Measurements from ENCODE around the gene CTNNA1. TPM values are rescaled to one million over a fixed set of nuclear protein-coding genes. Genes with fewer than 3 reads are reported as not detected.
"Not testable (repeated sequence)": the region's sequence is repeated elsewhere in the genome, so short reads cannot be mapped to it uniquely, and the experiment has no call there.

The CTNNA1 gene
- total RNA-seq, 3 donors from 2014 or later (not counting 1 experiment from before 2014, with no cell fraction given), result 34.4 to 53.0 (median 49.8) TPM

- Mint-ChIP-seq H3K36me3 (no peaks in the 10 kb centered on the region), H3K9me3 (peaks cover 0 to 4% of the 10 kb centered on the region in 2 donors), H3K27ac (no peak overlapping the region), H3K27me3 (ENCODE audit: low read depth in 2 of 2) (peaks cover 0 to 4% of the 10 kb centered on the region in 2 donors), H3K4me1 (peaks cover 16 to 24% of the 10 kb centered on the region in 2 donors), H3K4me3 (no peak overlapping the region)
- no peak for TF ChIP-seq CTCF (IDR thresholded peaks at IDR 0.05)
- intact Hi-C loops (cut with micrococcal nuclease), result no loop called here
- DNase-seq (no peak), ATAC-seq (no peak)
- no peaks in the 10 kb centered on the region for H3K9me3 ChIP-seq (ENCODE audit: control insufficient read depth, insufficient read depth, low read length)
- no peaks in the 10 kb centered on the region for H3K27me3 ChIP-seq (ENCODE audit: control insufficient read depth, insufficient read depth, low read length)
- H3K4me3 ChIP-seq (ENCODE audit: low read length), result no peak overlapping the region
- no peaks in the 10 kb centered on the region for H3K36me3 ChIP-seq (ENCODE audit: control insufficient read depth, insufficient read depth, low read length)
- no peaks in the 10 kb centered on the region for H3K4me1 ChIP-seq (ENCODE audit: control insufficient read depth, insufficient read depth, low read length)
- H3K27ac ChIP-seq (ENCODE audit: low read length), result no peak overlapping the region
These were observed 51.9 kb downstream of the CTNNA1 start for GRCh38 chr5:138805096-138805495.

DNA sequence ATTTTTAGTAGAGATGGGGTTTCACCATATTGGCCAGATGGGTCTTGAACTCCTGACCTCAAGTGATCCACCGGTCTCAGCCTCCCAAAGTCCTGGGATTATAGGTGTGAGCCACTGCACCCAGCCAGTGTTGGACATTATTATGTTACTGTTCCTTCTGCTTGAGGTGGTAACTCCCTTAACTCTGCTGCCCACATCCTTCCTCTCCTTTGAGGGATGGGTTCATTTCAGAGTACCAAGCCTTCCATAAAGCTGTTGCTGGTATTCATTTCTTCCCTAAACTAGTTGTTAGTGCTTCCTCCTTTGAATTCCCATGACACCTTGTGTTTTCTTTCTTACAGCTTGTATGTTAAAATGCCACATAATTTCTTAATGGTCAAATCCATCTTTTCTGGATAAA, 54.0 kb downstream of the CTNNA1 start:
- Mint-ChIP-seq H3K27ac (no peak overlapping the region), H3K4me1 (peaks cover 16 to 24% of the 10 kb centered on the region in 2 donors), H3K27me3 (ENCODE audit: low read depth in 2 of 2) (peaks cover 0 to 4% of the 10 kb centered on the region in 2 donors), H3K9me3 (peaks cover 0 to 4% of the 10 kb centered on the region in 2 donors), H3K36me3 (no peaks in the 10 kb centered on the region), H3K4me3 (no peak overlapping the region)
- Histone ChIP-seq H3K9me3 (ENCODE audit: control insufficient read depth, insufficient read depth, low read length) (no peaks in the 10 kb centered on the region), H3K36me3 (ENCODE audit: control insufficient read depth, insufficient read depth, low read length) (no peaks in the 10 kb centered on the region), H3K27me3 (ENCODE audit: control insufficient read depth, insufficient read depth, low read length) (no peaks in the 10 kb centered on the region), H3K27ac (ENCODE audit: low read length) (no peak overlapping the region), H3K4me1 (ENCODE audit: control insufficient read depth, insufficient read depth, low read length) (no peaks in the 10 kb centered on the region), H3K4me3 (ENCODE audit: low read length) (no peak overlapping the region)
- TF ChIP-seq CTCF (IDR thresholded peaks at IDR 0.05), result no peak
- no peak for ATAC-seq
- no peak for DNase-seq
- 22% methylated on average over 1 of the region's 1 CpG for WGBS (ENCODE audit: insufficient coverage)
- intact Hi-C loops (cut with micrococcal nuclease), result no loop called here

- DNase-seq (no peak), ATAC-seq (no peak)
- Histone ChIP-seq H3K4me3 (ENCODE audit: low read length) (no peak overlapping the region), H3K36me3 (ENCODE audit: control insufficient read depth, insufficient read depth, low read length) (peaks cover 2% of the 10 kb centered on the region), H3K27me3 (ENCODE audit: control insufficient read depth, insufficient read depth, low read length) (no peaks in the 10 kb centered on the region), H3K9me3 (ENCODE audit: control insufficient read depth, insufficient read depth, low read length) (no peaks in the 10 kb centered on the region), H3K27ac (ENCODE audit: low read length) (no peak overlapping the region), H3K4me1 (ENCODE audit: control insufficient read depth, insufficient read depth, low read length) (no peaks in the 10 kb centered on the region)
- TF ChIP-seq CTCF (IDR thresholded peaks at IDR 0.05), result no peak
- Mint-ChIP-seq H3K9me3 (peaks cover 0 to 4% of the 10 kb centered on the region in 2 donors), H3K27ac (no peak overlapping the region), H3K36me3 (no peaks in the 10 kb centered on the region), H3K4me1 (peaks cover 10 to 20% of the 10 kb centered on the region in 2 donors), H3K27me3 (ENCODE audit: low read depth in 2 of 2) (peaks cover 0 to 4% of the 10 kb centered on the region in 2 donors), H3K4me3 (no peak overlapping the region)
- intact Hi-C loops (cut with micrococcal nuclease), result no loop called here
These were observed 56.2 kb downstream of the CTNNA1 start for GRCh38 chr5:138809391-138809790.

GRCh38 chr5:138810861-138811260, 57.6 kb downstream of the CTNNA1 start:
- 98% methylated on average over 18 of the region's 35 CpGs for WGBS (ENCODE audit: insufficient coverage)
- H3K4me3 Mint-ChIP-seq; H3K27ac Mint-ChIP-seq; H3K9me3 ChIP-seq (ENCODE audit: control insufficient read depth, insufficient read depth, low read length); ATAC-seq; H3K27me3 ChIP-seq (ENCODE audit: control insufficient read depth, insufficient read depth, low read length); DNase-seq; H3K27ac ChIP-seq (ENCODE audit: low read length); H3K4me3 ChIP-seq (ENCODE audit: low read length); H3K27me3 Mint-ChIP-seq (ENCODE audit: low read depth in 2 of 2); H3K36me3 Mint-ChIP-seq; intact Hi-C loops (cut with micrococcal nuclease); H3K36me3 ChIP-seq (ENCODE audit: control insufficient read depth, insufficient read depth, low read length); H3K9me3 Mint-ChIP-seq; H3K4me1 ChIP-seq (ENCODE audit: control insufficient read depth, insufficient read depth, low read length): not testable (repeated sequence)
- peaks cover 10 to 20% of the 10 kb centered on the region in 2 donors for H3K4me1 Mint-ChIP-seq

Measured in natural killer cell (primary cell).